H1 (cell line): ENCODE results near the gene HTR3E. TPM values are rescaled to one million over a fixed set of nuclear protein-coding genes. Genes with fewer than 3 reads are reported as not detected.

Experiments used
- HDAC2 ChIP-seq, 2 experiments: fragments of 300-600 bp in 1 of 2; sonication (generic) in 1 of 2; IDR thresholded peaks; 2 replicates each; pipeline ENCODE4 v1.6.1; 2011 to 2012; ENCODE audit warnings: low read depth in 2 of 2, low read length in 2 of 2, mild to moderate bottlenecking in 2 of 2, moderate library complexity in 2 of 2, borderline replicate concordance in 1 of 2, inconsistent platforms in 1 of 2
- NRF1 ChIP-seq: IDR thresholded peaks from 2 replicates; pipeline ENCODE4 v1.6.1; 2011; ENCODE audit warnings: mild to moderate bottlenecking, low read depth, low read length, improper control_type of control experiment
- SAP30 ChIP-seq: fragments of 300-600 bp; sonication (generic); IDR thresholded peaks from 2 replicates; pipeline ENCODE4 v1.7.1; 2012; ENCODE audit warnings: low read length, moderate library complexity, mild to moderate bottlenecking, inconsistent platforms; ENCODE audit not compliant: insufficient read depth, insufficient replicate concordance
- SP4 ChIP-seq: IDR thresholded peaks from 2 replicates; pipeline ENCODE4 v1.6.1; 2012; ENCODE audit warnings: low read length, inconsistent platforms
- YY1 ChIP-seq: IDR thresholded peaks from 2 replicates; pipeline ENCODE4 v1.6.1; 2011; ENCODE audit warnings: low read depth, mild to moderate bottlenecking, low read length
- polyA plus RNA-seq, 7 experiments: library from polyadenylated mRNA; depleted of rRNA in 3 of 7; stranded (reverse) in 5 of 7; unstranded in 2 of 7; fragments of >200 nt in 5 of 7; fragments of 200-250 nt in 2 of 7; gene quantifications; 1 replicate in 5 of 7; 2 replicates in 1 of 7; 4 replicates in 1 of 7; pipeline versions ENCODE4 v1.2.1 to v1.2.3, GENCODE V29; 2011 to 2013; ENCODE audit warnings: missing spikeins in 2 of 7, mixed read lengths in 2 of 7
- total RNA-seq: library from RNA; stranded (reverse); fragmentation: NEBNext Ultra II Directional; extraction: Animal tissue kit (Norgen Biotek cat#: 25700); gene quantifications from 2 replicates; pipeline ENCODE4 v1.2.1, GENCODE V29; 2021
- TF ChIP-seq, protein P1 (sequence below): fragments of 300-600 bp; sonication (generic); IDR thresholded peaks from 2 replicates; pipeline ENCODE4 v1.7.1; 2012; ENCODE audit warnings: low read length, moderate library complexity, mild to moderate bottlenecking, inconsistent platforms; ENCODE audit not compliant: insufficient replicate concordance
- TF ChIP-seq, protein P2 (sequence below): IDR thresholded peaks from 2 replicates; pipeline ENCODE4 v1.6.1; 2012; ENCODE audit warnings: low read length, inconsistent platforms

The HTR3E gene
- total and polyA plus RNA-seq, 2 of the 8 experiments (the other 6 are each of a cell fraction or from before 2014, with no cell fraction given), result not detected

DNA sequence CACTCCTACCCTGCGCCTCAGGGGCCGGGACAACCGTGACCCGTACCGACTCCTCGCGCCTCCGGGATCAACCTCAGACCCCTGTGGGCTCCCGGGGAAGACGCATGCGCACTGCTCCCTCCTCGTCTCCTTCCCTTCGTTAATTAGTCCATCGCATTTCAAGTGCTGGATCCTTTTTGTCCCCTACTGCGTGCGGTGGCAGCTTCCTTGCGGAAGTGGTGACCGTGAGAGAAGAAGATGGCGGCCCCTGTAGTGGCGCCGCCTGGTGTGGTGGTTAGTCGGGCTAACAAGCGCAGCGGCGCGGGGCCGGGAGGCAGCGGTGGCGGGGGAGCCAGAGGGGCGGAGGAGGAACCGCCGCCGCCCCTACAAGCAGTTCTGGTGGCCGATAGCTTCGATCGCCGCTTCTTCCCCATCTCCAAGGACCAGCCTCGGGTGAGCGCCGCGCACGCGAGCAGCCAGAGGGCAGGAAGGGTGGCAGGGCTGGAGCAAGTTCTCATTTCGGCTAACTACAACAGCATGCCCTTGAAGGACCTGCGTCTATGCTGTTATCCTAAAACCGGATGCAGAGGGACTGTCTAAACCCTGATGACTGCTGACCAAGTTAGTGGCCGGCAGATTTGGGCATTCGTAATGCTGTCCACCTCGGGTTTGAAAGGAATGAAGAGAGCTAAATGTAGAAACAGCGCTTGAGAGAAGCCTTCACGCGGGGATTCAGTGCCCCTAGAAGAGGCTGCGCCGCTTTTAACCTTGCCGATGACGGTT is 38.5 kb downstream of the HTR3E start, which contains the start of gene EIF2B5 (continued):
- TF ChIP-seq, protein P1, sequence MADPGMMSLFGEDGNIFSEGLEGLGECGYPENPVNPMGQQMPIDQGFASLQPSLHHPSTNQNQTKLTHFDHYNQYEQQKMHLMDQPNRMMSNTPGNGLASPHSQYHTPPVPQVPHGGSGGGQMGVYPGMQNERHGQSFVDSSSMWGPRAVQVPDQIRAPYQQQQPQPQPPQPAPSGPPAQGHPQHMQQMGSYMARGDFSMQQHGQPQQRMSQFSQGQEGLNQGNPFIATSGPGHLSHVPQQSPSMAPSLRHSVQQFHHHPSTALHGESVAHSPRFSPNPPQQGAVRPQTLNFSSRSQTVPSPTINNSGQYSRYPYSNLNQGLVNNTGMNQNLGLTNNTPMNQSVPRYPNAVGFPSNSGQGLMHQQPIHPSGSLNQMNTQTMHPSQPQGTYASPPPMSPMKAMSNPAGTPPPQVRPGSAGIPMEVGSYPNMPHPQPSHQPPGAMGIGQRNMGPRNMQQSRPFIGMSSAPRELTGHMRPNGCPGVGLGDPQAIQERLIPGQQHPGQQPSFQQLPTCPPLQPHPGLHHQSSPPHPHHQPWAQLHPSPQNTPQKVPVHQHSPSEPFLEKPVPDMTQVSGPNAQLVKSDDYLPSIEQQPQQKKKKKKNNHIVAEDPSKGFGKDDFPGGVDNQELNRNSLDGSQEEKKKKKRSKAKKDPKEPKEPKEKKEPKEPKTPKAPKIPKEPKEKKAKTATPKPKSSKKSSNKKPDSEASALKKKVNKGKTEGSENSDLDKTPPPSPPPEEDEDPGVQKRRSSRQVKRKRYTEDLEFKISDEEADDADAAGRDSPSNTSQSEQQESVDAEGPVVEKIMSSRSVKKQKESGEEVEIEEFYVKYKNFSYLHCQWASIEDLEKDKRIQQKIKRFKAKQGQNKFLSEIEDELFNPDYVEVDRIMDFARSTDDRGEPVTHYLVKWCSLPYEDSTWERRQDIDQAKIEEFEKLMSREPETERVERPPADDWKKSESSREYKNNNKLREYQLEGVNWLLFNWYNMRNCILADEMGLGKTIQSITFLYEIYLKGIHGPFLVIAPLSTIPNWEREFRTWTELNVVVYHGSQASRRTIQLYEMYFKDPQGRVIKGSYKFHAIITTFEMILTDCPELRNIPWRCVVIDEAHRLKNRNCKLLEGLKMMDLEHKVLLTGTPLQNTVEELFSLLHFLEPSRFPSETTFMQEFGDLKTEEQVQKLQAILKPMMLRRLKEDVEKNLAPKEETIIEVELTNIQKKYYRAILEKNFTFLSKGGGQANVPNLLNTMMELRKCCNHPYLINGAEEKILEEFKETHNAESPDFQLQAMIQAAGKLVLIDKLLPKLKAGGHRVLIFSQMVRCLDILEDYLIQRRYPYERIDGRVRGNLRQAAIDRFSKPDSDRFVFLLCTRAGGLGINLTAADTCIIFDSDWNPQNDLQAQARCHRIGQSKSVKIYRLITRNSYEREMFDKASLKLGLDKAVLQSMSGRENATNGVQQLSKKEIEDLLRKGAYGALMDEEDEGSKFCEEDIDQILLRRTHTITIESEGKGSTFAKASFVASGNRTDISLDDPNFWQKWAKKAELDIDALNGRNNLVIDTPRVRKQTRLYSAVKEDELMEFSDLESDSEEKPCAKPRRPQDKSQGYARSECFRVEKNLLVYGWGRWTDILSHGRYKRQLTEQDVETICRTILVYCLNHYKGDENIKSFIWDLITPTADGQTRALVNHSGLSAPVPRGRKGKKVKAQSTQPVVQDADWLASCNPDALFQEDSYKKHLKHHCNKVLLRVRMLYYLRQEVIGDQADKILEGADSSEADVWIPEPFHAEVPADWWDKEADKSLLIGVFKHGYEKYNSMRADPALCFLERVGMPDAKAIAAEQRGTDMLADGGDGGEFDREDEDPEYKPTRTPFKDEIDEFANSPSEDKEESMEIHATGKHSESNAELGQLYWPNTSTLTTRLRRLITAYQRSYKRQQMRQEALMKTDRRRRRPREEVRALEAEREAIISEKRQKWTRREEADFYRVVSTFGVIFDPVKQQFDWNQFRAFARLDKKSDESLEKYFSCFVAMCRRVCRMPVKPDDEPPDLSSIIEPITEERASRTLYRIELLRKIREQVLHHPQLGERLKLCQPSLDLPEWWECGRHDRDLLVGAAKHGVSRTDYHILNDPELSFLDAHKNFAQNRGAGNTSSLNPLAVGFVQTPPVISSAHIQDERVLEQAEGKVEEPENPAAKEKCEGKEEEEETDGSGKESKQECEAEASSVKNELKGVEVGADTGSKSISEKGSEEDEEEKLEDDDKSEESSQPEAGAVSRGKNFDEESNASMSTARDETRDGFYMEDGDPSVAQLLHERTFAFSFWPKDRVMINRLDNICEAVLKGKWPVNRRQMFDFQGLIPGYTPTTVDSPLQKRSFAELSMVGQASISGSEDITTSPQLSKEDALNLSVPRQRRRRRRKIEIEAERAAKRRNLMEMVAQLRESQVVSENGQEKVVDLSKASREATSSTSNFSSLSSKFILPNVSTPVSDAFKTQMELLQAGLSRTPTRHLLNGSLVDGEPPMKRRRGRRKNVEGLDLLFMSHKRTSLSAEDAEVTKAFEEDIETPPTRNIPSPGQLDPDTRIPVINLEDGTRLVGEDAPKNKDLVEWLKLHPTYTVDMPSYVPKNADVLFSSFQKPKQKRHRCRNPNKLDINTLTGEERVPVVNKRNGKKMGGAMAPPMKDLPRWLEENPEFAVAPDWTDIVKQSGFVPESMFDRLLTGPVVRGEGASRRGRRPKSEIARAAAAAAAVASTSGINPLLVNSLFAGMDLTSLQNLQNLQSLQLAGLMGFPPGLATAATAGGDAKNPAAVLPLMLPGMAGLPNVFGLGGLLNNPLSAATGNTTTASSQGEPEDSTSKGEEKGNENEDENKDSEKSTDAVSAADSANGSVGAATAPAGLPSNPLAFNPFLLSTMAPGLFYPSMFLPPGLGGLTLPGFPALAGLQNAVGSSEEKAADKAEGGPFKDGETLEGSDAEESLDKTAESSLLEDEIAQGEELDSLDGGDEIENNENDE, result no peak
- 0 out of 4 replicates have a peak, but pooled peaks of 1 of the 2 experiments have one; percentile 76 for TF ChIP-seq HDAC2 (IDR thresholded peaks at IDR 0.05; ENCODE audit: borderline replicate concordance in 1 of 2, low read depth in 2 of 2, low read length in 2 of 2)
- TF ChIP-seq NRF1, result 0 out of 2 replicates have a peak, but pooled peaks have one; percentile 43
- TF ChIP-seq, protein P2, sequence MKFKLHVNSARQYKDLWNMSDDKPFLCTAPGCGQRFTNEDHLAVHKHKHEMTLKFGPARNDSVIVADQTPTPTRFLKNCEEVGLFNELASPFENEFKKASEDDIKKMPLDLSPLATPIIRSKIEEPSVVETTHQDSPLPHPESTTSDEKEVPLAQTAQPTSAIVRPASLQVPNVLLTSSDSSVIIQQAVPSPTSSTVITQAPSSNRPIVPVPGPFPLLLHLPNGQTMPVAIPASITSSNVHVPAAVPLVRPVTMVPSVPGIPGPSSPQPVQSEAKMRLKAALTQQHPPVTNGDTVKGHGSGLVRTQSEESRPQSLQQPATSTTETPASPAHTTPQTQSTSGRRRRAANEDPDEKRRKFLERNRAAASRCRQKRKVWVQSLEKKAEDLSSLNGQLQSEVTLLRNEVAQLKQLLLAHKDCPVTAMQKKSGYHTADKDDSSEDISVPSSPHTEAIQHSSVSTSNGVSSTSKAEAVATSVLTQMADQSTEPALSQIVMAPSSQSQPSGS, result no peak; the same call in 1 of the 2 replicates
- peak; percentile 85; the same call in 1 of the 2 replicates for TF ChIP-seq SP4
- peak; percentile 90 for TF ChIP-seq SAP30
- TF ChIP-seq YY1, result peak; percentile 94
